Prostate gland (tissue), 2 donors: ENCODE measurements around the gene RINL. TPM values are rescaled to one million over a fixed set of nuclear protein-coding genes. Genes with fewer than 3 reads are reported as not detected.
A peak's percentile ranks its signal among the peaks of the same experiment; 100 is the strongest.

Experiments used
- DNase-seq: peaks from one replicate; pipeline ENCODE4 v3.0.0-alpha.2; 2019; ENCODE audit warnings: low spot score
- H3K27ac ChIP-seq, 2 donors: fragments of 200-600 bp; sonication (generic); 2 replicates each; pipeline ENCODE4 v1.5.1; 2017 to 2019
- H3K27me3 ChIP-seq: fragments of 200-600 bp; sonication (generic); replicated peaks from 2 replicates; pipeline ENCODE4 v1.5.1; 2019; ENCODE audit not compliant: insufficient read depth
- H3K36me3 ChIP-seq, 2 donors: fragments of 200-600 bp; sonication (generic); 1 replicate in 1 of 2; 2 replicates in 1 of 2; pipeline versions ENCODE4 v1.5.1 to v1.8.1; 2017 to 2019
- H3K4me1 ChIP-seq: fragments of 200-600 bp; sonication (generic); replicated peaks from 2 replicates; pipeline ENCODE4 v1.5.1; 2019
- H3K4me3 ChIP-seq, 2 donors: fragments of 200-600 bp; sonication (generic); 2 replicates each; pipeline ENCODE4 v1.5.1; 2017 to 2019
- H3K9me3 ChIP-seq: fragments of 200-600 bp; sonication (generic); 2 replicates; pipeline ENCODE4 v1.5.1; 2017
- CTCF ChIP-seq, 4 experiments: fragments of 200-600 bp in 2 of 4; fragments of 450-650 bp in 2 of 4; sonication (generic) in 2 of 4; IDR thresholded peaks; 1 replicate in 3 of 4; 2 replicates in 1 of 4; pipeline ENCODE4 v1.5.1; 2016 to 2019; ENCODE audit warnings: antibody characterized with exemption in 4 of 4, mild to moderate bottlenecking in 2 of 4, moderate library complexity in 2 of 4
- POLR2A ChIP-seq: fragments of 450-650 bp; IDR thresholded peaks from one replicate; pipeline ENCODE4 v1.6.1; 2016; ENCODE audit warnings: antibody characterized with exemption, mild to moderate bottlenecking
- POLR2AphosphoS5 ChIP-seq: sonication (generic); formaldehyde crosslinking; IDR thresholded peaks from one replicate; pipeline ENCODE4 v1.6.1; 2017; ENCODE audit warnings: antibody characterized with exemption
- WGBS: methylation state at CpG from one replicate; pipeline ENCODE4 v1.1.5; 2018; 5-methylcytosine and 5-hydroxymethylcytosine counted together
- intact Hi-C: fragments of 100-400 bp; cut with DNase I; formaldehyde crosslinking; loops from one replicate; pipeline ENCODE4 v1.14.2; 2022
- total RNA-seq, 2 donors: library from RNA; depleted of rRNA; stranded (reverse); fragments of >200 nt; gene quantifications; one replicate each; pipeline ENCODE4 v1.1.0, GENCODE V29; 2016

Gene RINL
- total RNA-seq, 2 donors from 2014 or later = 3.1 to 10.2 TPM

- Histone ChIP-seq H3K9me3 (no peaks in the 10 kb centered on the region), H3K36me3 (peaks cover 34 to 45% of the 10 kb centered on the region in 2 donors), H3K4me1 (peaks cover 33% of the 10 kb centered on the region), H3K27ac (peak overlapping the region; percentile 2 to 81), H3K27me3 (no peaks in the 10 kb centered on the region), H3K4me3 (no peak overlapping the region)
- 74% methylated on average over 28 of the region's 28 CpGs for WGBS
- DNase-seq = no peak
- TF ChIP-seq POLR2AphosphoS5 (no peak), POLR2A (no peak), CTCF (IDR thresholded peaks at IDR 0.05) (no peak)
- intact Hi-C loops = loop anchor here (10.0 kb wide), 2 partner anchors 115 to 195 kb away; partner anchors contain the start of gene ACTN4
Measured at GRCh38 chr19:38839816-38840582, 38.1 kb downstream of the RINL start.

- Histone ChIP-seq H3K36me3 (peaks cover 28 to 41% of the 10 kb centered on the region in 2 donors), H3K27ac (peak overlapping the region; percentile 64 to 81)
- WGBS = 71% methylated on average over 12 of the region's 12 CpGs
Measured at GRCh38 chr19:38838986-38839761, 38.9 kb downstream of the RINL start.

GRCh38 chr19:38838208-38838985 lies 39.7 kb downstream of the RINL start:
- peak in 2 of 4 experiments; percentile 36 to 37 for TF ChIP-seq CTCF (IDR thresholded peaks at IDR 0.05)
- no peak for TF ChIP-seq POLR2AphosphoS5
- Histone ChIP-seq H3K4me1 (peaks cover 34% of the 10 kb centered on the region), H3K27me3 (no peaks in the 10 kb centered on the region), H3K36me3 (peaks cover 21 to 34% of the 10 kb centered on the region in 2 donors), H3K9me3 (no peaks in the 10 kb centered on the region), H3K4me3 (no peak overlapping the region), H3K27ac (peak overlapping the region; percentile 64 to 81)
- intact Hi-C loops = loop anchor here (10.0 kb wide), 2 partner anchors 114 to 194 kb away; partner anchors contain the start of gene ACTN4
- DNase-seq = no peak
- WGBS = 46% methylated on average over 19 of the region's 19 CpGs

More at GRCh38 chr19:38838986-38839761, 38.9 kb downstream of the RINL start:
- no peak overlapping the region for H3K4me3 ChIP-seq
- intact Hi-C loops = loop anchor here (10.0 kb wide), 2 partner anchors 114 to 194 kb away; partner anchors contain the start of gene ACTN4
- TF ChIP-seq POLR2A = no peak
- TF ChIP-seq CTCF (IDR thresholded peaks at IDR 0.05) = no peak
- no peak for TF ChIP-seq POLR2AphosphoS5
- no peaks in the 10 kb centered on the region for H3K27me3 ChIP-seq
- no peaks in the 10 kb centered on the region for H3K9me3 ChIP-seq
- no peak for DNase-seq
- H3K4me1 ChIP-seq = peaks cover 34% of the 10 kb centered on the region

GRCh38 chr19:38837656-38838121 lies 40.4 kb downstream of the RINL start:
- intact Hi-C loops = loop anchor here (10.0 kb wide), 2 partner anchors 113 to 193 kb away; partner anchors contain the start of gene ACTN4

More at GRCh38 chr19:38837656-38838121, 40.4 kb downstream of the RINL start:
- Histone ChIP-seq H3K4me3 (no peak overlapping the region), H3K36me3 (peaks cover 14 to 27% of the 10 kb centered on the region in 2 donors), H3K9me3 (no peaks in the 10 kb centered on the region), H3K4me1 (peaks cover 34% of the 10 kb centered on the region), H3K27ac (peak overlapping the region; percentile 64 to 81), H3K27me3 (no peaks in the 10 kb centered on the region)
- DNase-seq = peak; percentile 82
- WGBS = 45% methylated on average over 7 of the region's 7 CpGs
- TF ChIP-seq CTCF (IDR thresholded peaks at IDR 0.05) = no peak
- TF ChIP-seq POLR2A = peak; percentile 8
- peak; percentile 81 for TF ChIP-seq POLR2AphosphoS5
